ENCODE data around the gene KRT17. TPM values are rescaled to one million over a fixed set of nuclear protein-coding genes. Genes with fewer than 3 reads are reported as not detected.
"Not testable (repeated sequence)": the region's sequence is repeated elsewhere in the genome, so short reads cannot be mapped to it uniquely, and the experiment has no call there.

KRT17 gene
- total and polyA plus RNA-seq, 2 donors = 195 to 2,044 TPM

DNA sequence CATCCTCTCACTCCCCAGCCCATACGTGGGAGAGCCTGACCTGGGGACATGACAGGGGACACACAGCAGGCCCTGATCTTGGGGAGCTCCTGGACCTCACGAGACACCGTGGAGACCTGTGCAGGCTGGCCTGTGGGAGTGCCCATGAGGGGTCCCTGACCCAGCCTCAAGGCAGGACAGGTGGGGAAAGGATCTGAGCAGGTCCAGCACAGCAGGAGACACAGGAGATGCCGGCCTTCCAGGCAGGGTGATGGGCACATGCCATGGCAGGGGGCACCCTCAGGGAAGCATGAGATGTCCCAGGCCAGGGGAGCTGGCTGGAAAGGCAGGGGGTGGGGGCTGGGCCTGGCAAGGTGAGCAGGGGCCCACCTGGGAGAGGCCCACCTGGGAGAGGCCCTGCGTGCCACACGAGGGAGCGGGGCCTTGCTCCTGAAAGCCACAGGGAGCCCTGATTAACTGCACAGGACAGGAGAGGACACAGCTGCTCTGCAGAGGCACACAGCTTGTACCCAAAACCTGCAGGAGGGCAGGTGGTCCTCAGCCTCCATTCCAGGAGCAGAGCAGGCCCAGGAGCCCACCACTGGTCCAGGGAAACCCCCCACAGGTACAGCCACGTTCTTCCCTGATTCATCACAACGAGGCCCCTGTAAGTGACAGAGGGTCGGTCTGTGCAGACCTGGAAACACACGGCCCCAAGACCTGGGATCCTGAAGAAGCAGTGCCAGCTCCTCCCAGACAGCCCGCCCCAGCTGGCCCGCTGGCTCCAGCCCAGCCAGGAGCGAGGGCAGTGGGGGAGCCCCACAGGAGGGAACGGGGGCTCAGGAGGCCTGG lies 26.6 kb upstream of the KRT17 start:
- Histone ChIP-seq H3K9me3 (ENCODE audit: control insufficient read depth in 2 of 2, insufficient read depth in 1 of 2, low read length in 1 of 2) (no peaks in the 10 kb centered on the region), H3K27me3 (ENCODE audit: control insufficient read depth in 2 of 2, insufficient read depth in 1 of 2, low read length in 1 of 2) (peaks cover 0 to 12% of the 10 kb centered on the region in 2 donors), H3K27ac (ENCODE audit: low read depth in 1 of 2, low read length in 1 of 2) (peak overlapping the region; percentile 47 to 82), H3K4me3 (ENCODE audit: low read length in 2 of 2) (no peak overlapping the region), H3K4me1 (ENCODE audit: control insufficient read depth in 2 of 2, insufficient read depth in 2 of 2, low read length in 2 of 2) (peaks cover 9 to 40% of the 10 kb centered on the region in 2 donors), H3K36me3 (ENCODE audit: control insufficient read depth in 2 of 2, insufficient read depth in 2 of 2, low read length in 1 of 2) (no peaks in the 10 kb centered on the region)
- WGBS = 90% methylated on average over 15 of the region's 15 CpGs
- no peak for DNase-seq (ENCODE audit: low read depth in 6 of 9, low spot score in 9 of 9)

DNA sequence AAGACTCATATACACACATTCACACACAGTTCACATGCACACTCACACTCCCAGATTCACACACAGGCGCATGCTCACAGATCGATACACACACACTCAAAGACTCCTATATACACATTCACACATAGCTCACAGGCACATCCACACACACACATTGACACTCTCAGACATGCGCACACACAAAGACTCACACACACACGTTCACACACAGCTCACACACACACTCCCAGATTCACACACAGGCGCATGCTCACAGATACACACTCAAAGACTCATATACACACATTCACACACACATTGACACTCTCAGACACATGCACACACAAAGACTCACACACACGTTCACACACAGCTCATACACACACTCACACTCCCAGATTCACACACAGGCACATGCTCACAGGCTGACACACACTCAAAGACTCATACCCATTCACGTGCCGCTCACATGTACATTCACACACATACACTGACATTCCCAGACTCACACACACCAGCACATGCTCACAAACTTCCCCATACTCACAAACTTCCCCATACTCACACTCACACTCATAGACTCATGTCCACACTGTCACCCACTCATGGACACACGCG lies 25.6 kb upstream of the KRT17 start:
- no peak for DNase-seq (ENCODE audit: low read depth in 6 of 9, low spot score in 9 of 9)
- Histone ChIP-seq H3K27ac (ENCODE audit: low read depth in 1 of 2, low read length in 1 of 2) (no peak overlapping the region), H3K4me3 (ENCODE audit: low read length in 2 of 2) (no peak overlapping the region), H3K27me3 (ENCODE audit: control insufficient read depth in 2 of 2, insufficient read depth in 1 of 2, low read length in 1 of 2) (peaks cover 0 to 12% of the 10 kb centered on the region in 2 donors), H3K9me3 (ENCODE audit: control insufficient read depth in 2 of 2, insufficient read depth in 1 of 2, low read length in 1 of 2) (no peaks in the 10 kb centered on the region), H3K36me3 (ENCODE audit: control insufficient read depth in 2 of 2, insufficient read depth in 2 of 2, low read length in 1 of 2) (no peaks in the 10 kb centered on the region), H3K4me1 (ENCODE audit: control insufficient read depth in 2 of 2, insufficient read depth in 2 of 2, low read length in 2 of 2) (peaks cover 9 to 34% of the 10 kb centered on the region in 2 donors)
- 96% methylated on average over 10 of the region's 10 CpGs for WGBS

DNA sequence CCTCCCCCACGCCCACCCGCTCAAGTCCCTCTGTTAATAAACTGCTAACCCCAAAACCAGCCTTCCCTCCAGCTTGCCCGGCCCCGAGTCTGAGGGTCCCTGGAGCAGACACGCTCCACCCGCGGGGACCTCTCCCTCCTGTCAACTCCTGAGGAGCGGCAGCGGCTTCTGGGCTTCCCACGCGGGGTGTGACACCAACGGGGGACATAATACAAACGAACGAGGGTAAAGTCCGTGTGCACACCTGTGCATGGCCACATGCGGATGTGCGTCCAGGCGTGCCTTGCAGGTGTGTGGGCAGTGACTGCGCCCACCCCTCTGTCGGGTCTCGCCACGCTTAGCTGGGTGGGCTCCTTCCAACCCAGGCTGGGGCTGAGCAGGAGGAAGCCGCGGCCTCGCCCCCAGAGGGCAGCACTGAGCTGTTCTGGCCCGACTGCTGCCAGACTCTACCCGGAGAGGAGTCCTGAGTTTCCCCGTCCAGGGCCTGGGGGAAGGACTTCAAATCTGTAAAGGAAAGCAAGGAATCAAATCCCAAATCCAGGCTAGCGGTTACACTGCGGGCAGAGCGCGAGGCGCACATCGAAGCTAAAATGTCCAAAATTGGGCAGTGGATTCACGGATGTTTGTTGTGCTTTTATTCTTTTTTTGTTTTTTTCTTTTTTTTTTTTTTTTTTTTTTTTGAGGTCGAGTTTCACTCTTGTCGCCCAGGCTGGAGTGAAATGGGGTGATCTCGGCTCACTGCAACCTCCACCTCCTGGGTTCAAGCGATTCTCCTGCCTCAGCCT lies 24.2 kb upstream of the KRT17 start:
- H3K27me3 ChIP-seq (ENCODE audit: control insufficient read depth in 2 of 2, insufficient read depth in 1 of 2, low read length in 1 of 2) = peaks cover 0 to 12% of the 10 kb centered on the region in 2 donors
- no peaks in the 10 kb centered on the region for H3K9me3 ChIP-seq (ENCODE audit: control insufficient read depth in 2 of 2, insufficient read depth in 1 of 2, low read length in 1 of 2)
- peak; percentile 52 to 88 (median 65) for DNase-seq (ENCODE audit: low read depth in 6 of 9, low spot score in 9 of 9)
- H3K36me3 ChIP-seq (ENCODE audit: control insufficient read depth in 2 of 2, insufficient read depth in 2 of 2, low read length in 1 of 2) = no peaks in the 10 kb centered on the region
- H3K4me1 ChIP-seq (ENCODE audit: control insufficient read depth in 2 of 2, insufficient read depth in 2 of 2, low read length in 2 of 2) = peaks cover 9 to 24% of the 10 kb centered on the region in 2 donors
- H3K27ac ChIP-seq (ENCODE audit: low read depth in 1 of 2, low read length in 1 of 2) = peak overlapping the region; percentile 32 to 42
- peak overlapping the region in 1 of 2 donors; percentile 15 for H3K4me3 ChIP-seq (ENCODE audit: low read length in 2 of 2)
- 7% methylated on average over 39 of the region's 39 CpGs for WGBS

DNA sequence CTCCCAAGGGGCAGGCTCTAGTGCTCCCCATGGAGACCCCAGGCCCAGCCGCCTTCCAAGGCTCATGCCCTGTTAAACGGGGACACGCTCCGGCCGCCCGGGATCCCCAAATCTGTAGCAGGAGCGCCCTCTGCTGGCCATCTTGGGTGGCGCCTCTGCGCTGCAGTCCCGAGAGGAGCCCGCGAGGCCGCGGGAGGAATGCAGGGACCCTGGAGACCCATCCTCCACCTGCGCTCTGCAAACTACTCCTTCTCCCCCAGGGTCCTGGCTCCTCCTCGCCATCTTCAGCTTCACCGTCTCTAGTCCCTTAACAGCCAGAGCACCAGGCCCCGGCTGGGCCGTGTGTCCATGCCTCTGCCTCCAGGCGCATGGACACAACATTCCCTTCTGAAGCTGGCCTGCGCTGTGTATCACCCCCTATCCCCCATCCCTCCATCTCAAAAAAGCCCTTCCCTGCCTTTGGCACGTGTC lies 23.6 kb upstream of the KRT17 start:
- Histone ChIP-seq H3K4me1 (ENCODE audit: control insufficient read depth in 2 of 2, insufficient read depth in 2 of 2, low read length in 2 of 2) (peaks cover 9 to 22% of the 10 kb centered on the region in 2 donors), H3K27me3 (ENCODE audit: control insufficient read depth in 2 of 2, insufficient read depth in 1 of 2, low read length in 1 of 2) (peaks cover 0 to 12% of the 10 kb centered on the region in 2 donors), H3K27ac (ENCODE audit: low read depth in 1 of 2, low read length in 1 of 2) (no peak overlapping the region), H3K9me3 (ENCODE audit: control insufficient read depth in 2 of 2, insufficient read depth in 1 of 2, low read length in 1 of 2) (no peaks in the 10 kb centered on the region), H3K4me3 (ENCODE audit: low read length in 2 of 2) (no peak overlapping the region), H3K36me3 (ENCODE audit: control insufficient read depth in 2 of 2, insufficient read depth in 2 of 2, low read length in 1 of 2) (no peaks in the 10 kb centered on the region)
- 4% methylated on average over 22 of the region's 22 CpGs for WGBS
- DNase-seq (ENCODE audit: low read depth in 6 of 9, low spot score in 9 of 9) = peak; percentile 48 to 87 (median 70)

DNA sequence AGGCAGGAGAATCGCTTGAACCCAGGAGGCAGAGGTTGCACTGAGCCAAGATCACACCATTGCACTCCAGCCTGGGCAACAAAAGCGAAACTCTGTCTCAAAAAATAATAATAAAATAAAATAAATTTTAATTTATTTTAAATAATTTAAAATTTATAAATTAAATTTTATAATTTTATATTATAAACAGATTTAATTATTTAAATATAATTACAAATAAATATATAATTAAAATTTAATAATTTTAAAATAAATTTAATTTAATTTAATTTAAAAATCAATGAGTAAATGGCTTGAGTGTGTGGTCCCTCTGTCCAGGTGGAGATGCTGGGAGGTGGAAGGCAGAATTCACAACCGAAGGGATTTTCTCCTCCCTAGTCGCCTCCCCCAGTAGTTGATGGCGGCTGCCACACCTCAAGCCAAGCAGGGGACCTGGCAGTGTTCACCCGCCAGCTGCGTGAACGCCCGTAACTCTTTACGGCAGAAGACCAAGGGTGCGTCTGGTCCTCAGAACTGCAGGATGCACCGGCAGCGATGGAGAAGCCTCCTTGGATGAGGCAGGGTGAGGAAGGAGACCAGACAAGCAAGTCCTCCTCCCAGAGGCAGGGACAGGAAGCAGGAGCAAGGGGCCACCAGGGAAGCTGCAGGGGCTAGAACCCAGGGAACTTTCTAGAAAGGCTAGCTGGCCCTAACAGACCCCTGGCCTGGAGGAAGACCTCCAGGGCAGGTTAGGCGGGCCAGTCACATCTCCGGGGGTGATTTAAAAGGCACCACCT lies 22.9 kb upstream of the KRT17 start:
- WGBS = 86% methylated on average over 15 of the region's 15 CpGs

DNA sequence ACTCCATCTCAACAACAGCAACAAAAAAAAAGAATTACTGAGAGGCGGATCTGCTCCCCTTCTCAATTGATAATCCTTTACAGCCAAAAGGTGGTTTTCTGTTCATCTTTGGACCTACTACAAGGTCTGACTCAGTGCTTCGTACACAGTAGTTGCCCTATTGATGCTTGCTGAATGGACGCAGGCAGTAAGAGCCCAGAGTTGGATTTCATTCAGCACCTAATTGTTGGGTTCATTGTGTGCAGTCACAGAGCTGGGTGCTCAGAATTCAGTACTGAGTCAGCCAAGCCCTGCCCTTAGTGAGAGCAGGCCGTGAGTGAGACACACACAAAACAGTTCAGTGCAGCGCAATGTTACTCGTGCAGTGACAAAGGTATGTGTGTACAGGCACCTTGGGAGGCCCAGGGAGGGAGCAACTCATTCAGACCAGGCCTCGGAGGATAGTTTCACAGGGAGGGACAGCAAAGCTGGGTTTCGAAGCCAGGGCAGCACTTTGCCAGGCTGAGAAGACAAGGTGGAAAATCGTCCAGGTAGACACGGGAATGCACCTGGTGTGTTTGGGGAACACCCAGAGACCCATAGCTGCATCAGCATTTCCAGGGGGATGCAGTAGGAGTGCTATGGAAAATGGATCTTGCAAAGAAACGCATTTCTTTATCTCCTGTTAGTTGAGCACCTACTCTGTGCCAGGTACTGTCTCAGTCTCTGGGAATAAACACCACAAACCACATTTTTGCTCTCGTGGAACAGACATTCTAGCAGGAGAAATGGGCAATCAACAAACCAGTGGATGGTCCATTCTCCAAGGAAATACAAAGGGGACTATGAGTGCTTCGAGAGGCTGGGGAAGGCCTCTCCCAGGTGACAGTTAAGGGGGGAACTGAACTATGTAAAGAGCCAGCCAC lies 18.1 kb upstream of the KRT17 start:
- 97% methylated on average over 13 of the region's 13 CpGs for WGBS
- H3K4me3 ChIP-seq (ENCODE audit: low read length in 2 of 2) = no peak overlapping the region
- H3K27me3 ChIP-seq (ENCODE audit: control insufficient read depth in 2 of 2, insufficient read depth in 1 of 2, low read length in 1 of 2) = peaks cover 0 to 3% of the 10 kb centered on the region in 2 donors
- no peak for DNase-seq (ENCODE audit: low read depth in 6 of 9, low spot score in 9 of 9)
- H3K9me3 ChIP-seq (ENCODE audit: control insufficient read depth in 2 of 2, insufficient read depth in 1 of 2, low read length in 1 of 2) = no peaks in the 10 kb centered on the region
- no peak overlapping the region for H3K27ac ChIP-seq (ENCODE audit: low read depth in 1 of 2, low read length in 1 of 2)
- no peaks in the 10 kb centered on the region for H3K4me1 ChIP-seq (ENCODE audit: control insufficient read depth in 2 of 2, insufficient read depth in 2 of 2, low read length in 2 of 2)
- no peaks in the 10 kb centered on the region for H3K36me3 ChIP-seq (ENCODE audit: control insufficient read depth in 2 of 2, insufficient read depth in 2 of 2, low read length in 1 of 2)

More for the DNA sequence above, 22.9 kb upstream of the KRT17 start:
- Histone ChIP-seq H3K4me3 (ENCODE audit: low read length in 2 of 2) (no peak overlapping the region), H3K9me3 (ENCODE audit: control insufficient read depth in 2 of 2, insufficient read depth in 1 of 2, low read length in 1 of 2) (no peaks in the 10 kb centered on the region), H3K27ac (ENCODE audit: low read depth in 1 of 2, low read length in 1 of 2) (no peak overlapping the region), H3K27me3 (ENCODE audit: control insufficient read depth in 2 of 2, insufficient read depth in 1 of 2, low read length in 1 of 2) (peaks cover 0 to 12% of the 10 kb centered on the region in 2 donors), H3K36me3 (ENCODE audit: control insufficient read depth in 2 of 2, insufficient read depth in 2 of 2, low read length in 1 of 2) (no peaks in the 10 kb centered on the region), H3K4me1 (ENCODE audit: control insufficient read depth in 2 of 2, insufficient read depth in 2 of 2, low read length in 2 of 2) (peaks cover 9 to 20% of the 10 kb centered on the region in 2 donors)
- DNase-seq (ENCODE audit: low read depth in 6 of 9, low spot score in 9 of 9) = no peak

DNA sequence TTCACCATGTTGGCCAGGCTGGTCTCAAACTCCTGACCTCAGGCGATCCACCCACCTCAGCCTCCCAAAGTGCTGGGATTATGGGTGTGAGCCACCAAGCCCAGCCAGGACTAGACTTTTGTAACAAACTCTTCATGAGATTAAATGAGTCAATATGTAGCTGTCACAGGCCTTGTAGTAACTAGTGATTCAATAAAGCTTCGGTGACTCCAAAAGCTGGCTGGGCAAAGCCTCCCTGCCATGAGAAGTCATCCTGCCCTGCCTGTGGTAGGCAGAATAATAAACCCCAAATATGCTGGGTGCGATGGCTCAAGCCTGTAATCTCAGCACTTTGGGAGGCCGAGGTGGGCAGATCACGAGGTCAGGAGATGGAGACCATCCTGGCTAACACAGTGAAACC lies 16.2 kb upstream of the KRT17 start:
- not testable (repeated sequence) for DNase-seq (ENCODE audit: low read depth in 6 of 9, low spot score in 9 of 9); H3K4me1 ChIP-seq (ENCODE audit: control insufficient read depth in 2 of 2, insufficient read depth in 2 of 2, low read length in 2 of 2); H3K36me3 ChIP-seq (ENCODE audit: control insufficient read depth in 2 of 2, insufficient read depth in 2 of 2, low read length in 1 of 2); H3K27me3 ChIP-seq (ENCODE audit: control insufficient read depth in 2 of 2, insufficient read depth in 1 of 2, low read length in 1 of 2); H3K9me3 ChIP-seq (ENCODE audit: control insufficient read depth in 2 of 2, insufficient read depth in 1 of 2, low read length in 1 of 2); H3K4me3 ChIP-seq (ENCODE audit: low read length in 2 of 2); H3K27ac ChIP-seq (ENCODE audit: low read depth in 1 of 2, low read length in 1 of 2)
- 97% methylated on average over 5 of the region's 5 CpGs for WGBS
